ENCODE data around the gene SLCO3A1. TPM values are rescaled to one million over a fixed set of nuclear protein-coding genes. Genes with fewer than 3 reads are reported as not detected.

Gene SLCO3A1
- total and polyA plus RNA-seq, 2 of the 8 experiments (the other 6 are each of a cell fraction or from before 2014, with no cell fraction given) = 15.1 to 20.4 TPM

DNA sequence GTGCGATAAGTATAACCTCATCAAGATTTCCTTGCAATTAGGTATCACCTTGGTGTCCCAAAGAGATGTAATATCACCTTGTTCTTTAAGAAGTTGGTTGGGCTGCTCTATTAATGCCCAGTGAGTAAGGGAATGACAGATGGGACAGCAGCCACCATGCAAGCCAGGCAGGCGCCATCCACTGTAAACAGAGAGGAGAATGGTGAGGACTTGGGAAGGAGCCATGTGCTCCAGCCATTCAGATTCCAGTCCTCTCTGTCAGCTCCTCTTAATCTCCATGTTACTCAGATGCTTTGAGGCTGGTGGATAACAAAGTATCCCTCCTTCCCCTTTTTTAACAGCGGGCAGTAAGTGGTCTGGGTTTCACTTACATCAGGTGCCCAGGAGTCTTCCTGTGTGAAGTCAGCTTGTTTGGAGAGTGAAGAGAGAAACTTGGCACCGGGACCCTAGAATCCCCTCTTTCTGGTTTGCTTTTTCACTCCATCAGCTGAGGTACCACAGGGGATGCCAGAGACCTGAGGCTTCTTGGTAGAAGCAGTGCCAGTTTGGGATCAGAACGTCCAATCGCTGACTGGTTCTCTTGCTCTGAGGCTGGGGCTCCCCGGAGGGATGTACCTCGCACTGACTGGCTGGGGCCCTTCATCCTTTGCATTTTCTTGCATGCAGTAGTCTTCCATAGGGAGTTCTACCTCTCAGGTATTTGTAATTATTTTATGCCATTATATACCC, 29.5 kb downstream of the SLCO3A1 start (continued):
- TF ChIP-seq, protein P1, sequence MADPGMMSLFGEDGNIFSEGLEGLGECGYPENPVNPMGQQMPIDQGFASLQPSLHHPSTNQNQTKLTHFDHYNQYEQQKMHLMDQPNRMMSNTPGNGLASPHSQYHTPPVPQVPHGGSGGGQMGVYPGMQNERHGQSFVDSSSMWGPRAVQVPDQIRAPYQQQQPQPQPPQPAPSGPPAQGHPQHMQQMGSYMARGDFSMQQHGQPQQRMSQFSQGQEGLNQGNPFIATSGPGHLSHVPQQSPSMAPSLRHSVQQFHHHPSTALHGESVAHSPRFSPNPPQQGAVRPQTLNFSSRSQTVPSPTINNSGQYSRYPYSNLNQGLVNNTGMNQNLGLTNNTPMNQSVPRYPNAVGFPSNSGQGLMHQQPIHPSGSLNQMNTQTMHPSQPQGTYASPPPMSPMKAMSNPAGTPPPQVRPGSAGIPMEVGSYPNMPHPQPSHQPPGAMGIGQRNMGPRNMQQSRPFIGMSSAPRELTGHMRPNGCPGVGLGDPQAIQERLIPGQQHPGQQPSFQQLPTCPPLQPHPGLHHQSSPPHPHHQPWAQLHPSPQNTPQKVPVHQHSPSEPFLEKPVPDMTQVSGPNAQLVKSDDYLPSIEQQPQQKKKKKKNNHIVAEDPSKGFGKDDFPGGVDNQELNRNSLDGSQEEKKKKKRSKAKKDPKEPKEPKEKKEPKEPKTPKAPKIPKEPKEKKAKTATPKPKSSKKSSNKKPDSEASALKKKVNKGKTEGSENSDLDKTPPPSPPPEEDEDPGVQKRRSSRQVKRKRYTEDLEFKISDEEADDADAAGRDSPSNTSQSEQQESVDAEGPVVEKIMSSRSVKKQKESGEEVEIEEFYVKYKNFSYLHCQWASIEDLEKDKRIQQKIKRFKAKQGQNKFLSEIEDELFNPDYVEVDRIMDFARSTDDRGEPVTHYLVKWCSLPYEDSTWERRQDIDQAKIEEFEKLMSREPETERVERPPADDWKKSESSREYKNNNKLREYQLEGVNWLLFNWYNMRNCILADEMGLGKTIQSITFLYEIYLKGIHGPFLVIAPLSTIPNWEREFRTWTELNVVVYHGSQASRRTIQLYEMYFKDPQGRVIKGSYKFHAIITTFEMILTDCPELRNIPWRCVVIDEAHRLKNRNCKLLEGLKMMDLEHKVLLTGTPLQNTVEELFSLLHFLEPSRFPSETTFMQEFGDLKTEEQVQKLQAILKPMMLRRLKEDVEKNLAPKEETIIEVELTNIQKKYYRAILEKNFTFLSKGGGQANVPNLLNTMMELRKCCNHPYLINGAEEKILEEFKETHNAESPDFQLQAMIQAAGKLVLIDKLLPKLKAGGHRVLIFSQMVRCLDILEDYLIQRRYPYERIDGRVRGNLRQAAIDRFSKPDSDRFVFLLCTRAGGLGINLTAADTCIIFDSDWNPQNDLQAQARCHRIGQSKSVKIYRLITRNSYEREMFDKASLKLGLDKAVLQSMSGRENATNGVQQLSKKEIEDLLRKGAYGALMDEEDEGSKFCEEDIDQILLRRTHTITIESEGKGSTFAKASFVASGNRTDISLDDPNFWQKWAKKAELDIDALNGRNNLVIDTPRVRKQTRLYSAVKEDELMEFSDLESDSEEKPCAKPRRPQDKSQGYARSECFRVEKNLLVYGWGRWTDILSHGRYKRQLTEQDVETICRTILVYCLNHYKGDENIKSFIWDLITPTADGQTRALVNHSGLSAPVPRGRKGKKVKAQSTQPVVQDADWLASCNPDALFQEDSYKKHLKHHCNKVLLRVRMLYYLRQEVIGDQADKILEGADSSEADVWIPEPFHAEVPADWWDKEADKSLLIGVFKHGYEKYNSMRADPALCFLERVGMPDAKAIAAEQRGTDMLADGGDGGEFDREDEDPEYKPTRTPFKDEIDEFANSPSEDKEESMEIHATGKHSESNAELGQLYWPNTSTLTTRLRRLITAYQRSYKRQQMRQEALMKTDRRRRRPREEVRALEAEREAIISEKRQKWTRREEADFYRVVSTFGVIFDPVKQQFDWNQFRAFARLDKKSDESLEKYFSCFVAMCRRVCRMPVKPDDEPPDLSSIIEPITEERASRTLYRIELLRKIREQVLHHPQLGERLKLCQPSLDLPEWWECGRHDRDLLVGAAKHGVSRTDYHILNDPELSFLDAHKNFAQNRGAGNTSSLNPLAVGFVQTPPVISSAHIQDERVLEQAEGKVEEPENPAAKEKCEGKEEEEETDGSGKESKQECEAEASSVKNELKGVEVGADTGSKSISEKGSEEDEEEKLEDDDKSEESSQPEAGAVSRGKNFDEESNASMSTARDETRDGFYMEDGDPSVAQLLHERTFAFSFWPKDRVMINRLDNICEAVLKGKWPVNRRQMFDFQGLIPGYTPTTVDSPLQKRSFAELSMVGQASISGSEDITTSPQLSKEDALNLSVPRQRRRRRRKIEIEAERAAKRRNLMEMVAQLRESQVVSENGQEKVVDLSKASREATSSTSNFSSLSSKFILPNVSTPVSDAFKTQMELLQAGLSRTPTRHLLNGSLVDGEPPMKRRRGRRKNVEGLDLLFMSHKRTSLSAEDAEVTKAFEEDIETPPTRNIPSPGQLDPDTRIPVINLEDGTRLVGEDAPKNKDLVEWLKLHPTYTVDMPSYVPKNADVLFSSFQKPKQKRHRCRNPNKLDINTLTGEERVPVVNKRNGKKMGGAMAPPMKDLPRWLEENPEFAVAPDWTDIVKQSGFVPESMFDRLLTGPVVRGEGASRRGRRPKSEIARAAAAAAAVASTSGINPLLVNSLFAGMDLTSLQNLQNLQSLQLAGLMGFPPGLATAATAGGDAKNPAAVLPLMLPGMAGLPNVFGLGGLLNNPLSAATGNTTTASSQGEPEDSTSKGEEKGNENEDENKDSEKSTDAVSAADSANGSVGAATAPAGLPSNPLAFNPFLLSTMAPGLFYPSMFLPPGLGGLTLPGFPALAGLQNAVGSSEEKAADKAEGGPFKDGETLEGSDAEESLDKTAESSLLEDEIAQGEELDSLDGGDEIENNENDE (IDR thresholded peaks at IDR 0.05; ENCODE audit: insufficient replicate concordance, low read length) = no peak
- no peak for TF ChIP-seq CBX8 (IDR thresholded peaks at IDR 0.05; ENCODE audit: borderline replicate concordance, low read depth, low read length)
- TF ChIP-seq SAP30 (IDR thresholded peaks at IDR 0.05; ENCODE audit: insufficient read depth, insufficient replicate concordance, low read length) = no peak
- TF ChIP-seq CHD1 (IDR thresholded peaks at IDR 0.05; ENCODE audit: low read depth, low read length) = no peak
- no peak for TF ChIP-seq ZNF274 (IDR thresholded peaks at IDR 0.05; ENCODE audit: borderline replicate concordance, extremely low read depth, low read length)
- no peak for TF ChIP-seq SRF (IDR thresholded peaks at IDR 0.05; ENCODE audit: low read depth, low read length)
- no peak for TF ChIP-seq SP1 (IDR thresholded peaks at IDR 0.05; ENCODE audit: low read depth, low read length)
- no peak for TF ChIP-seq ASH2L (IDR thresholded peaks at IDR 0.05; ENCODE audit: low read length)
- TF ChIP-seq TBP (IDR thresholded peaks at IDR 0.05; ENCODE audit: low read depth, low read length) = no peak
- no peak for TF ChIP-seq HDAC6 (IDR thresholded peaks at IDR 0.05; ENCODE audit: low read depth, low read length)
- no peak for TF ChIP-seq SIX5 (IDR thresholded peaks at IDR 0.05; ENCODE audit: low read depth, low read length)
- TF ChIP-seq TAF1 (IDR thresholded peaks at IDR 0.05; ENCODE audit: low read depth, low read length) = no peak
